CD4-positive, alpha-beta memory T cell (primary cell): ENCODE measurements around the gene MOXD1. TPM values are rescaled to one million over a fixed set of nuclear protein-coding genes. Genes with fewer than 3 reads are reported as not detected.

Source experiments
- CTCF ChIA-PET: fragments of 350-600 bp; sonication (Branson Sonifier 250); formaldehyde crosslinking; loops from one replicate; lab custom pipeline; 2021; ENCODE audit warnings: inconsistent platforms; ENCODE audit not compliant: partially characterized antibody; lab: Charles Lee
- POLR2A ChIA-PET: fragments of 350-600 bp; sonication (Branson Sonifier 250); formaldehyde crosslinking; loops from one replicate; lab custom pipeline; 2021; ENCODE audit not compliant: partially characterized antibody; lab: Charles Lee
- DNase-seq, 5 donors: peaks; one replicate each; pipeline versions ENCODE4 v3.0.0 to v3.0.0-alpha.2; 2020 to 2022; ENCODE audit warnings: mixed read lengths in 1 of 5
- H3K27ac ChIP-seq: one replicate; pipeline ENCODE4 v1.7.0; 2013; ENCODE audit warnings: low read depth, low read length
- H3K27me3 ChIP-seq: 2 replicates; pipeline ENCODE4 v1.7.0; 2013; ENCODE audit warnings: mild to moderate bottlenecking, low read length, moderate library complexity; ENCODE audit not compliant: insufficient read depth
- H3K36me3 ChIP-seq: 2 replicates; pipeline ENCODE4 v1.7.0; 2013; ENCODE audit warnings: mild to moderate bottlenecking, low read length, moderate library complexity; ENCODE audit not compliant: insufficient read depth
- H3K4me1 ChIP-seq: 2 replicates; pipeline ENCODE4 v1.7.0; 2013; ENCODE audit warnings: mild to moderate bottlenecking, low read length, moderate library complexity; ENCODE audit not compliant: insufficient read depth
- H3K4me3 ChIP-seq, 2 donors: one replicate each; pipeline ENCODE4 v1.7.0; 2013; ENCODE audit warnings: low read length in 2 of 2, mild to moderate bottlenecking in 1 of 2
- H3K9me3 ChIP-seq, 2 donors: one replicate each; pipeline ENCODE4 v1.7.0; 2013; ENCODE audit warnings: low read length in 2 of 2, control low read depth in 1 of 2; ENCODE audit not compliant: control insufficient read depth in 1 of 2
- H3K27ac Mint-ChIP-seq, 7 donors: one replicate each; pipeline ENCODE4 v1.8.0; 2020 to 2021; ENCODE audit warnings: mixed read lengths in 7 of 7, mild to moderate bottlenecking in 6 of 7, inconsistent platforms in 3 of 7, moderate library complexity in 3 of 7
- H3K27me3 Mint-ChIP-seq, 2 donors: one replicate each; pipeline ENCODE4 v1.8.0; 2020 to 2021; ENCODE audit warnings: mixed read lengths in 2 of 2
- H3K36me3 Mint-ChIP-seq, 2 donors: one replicate each; pipeline ENCODE4 v1.8.0; 2020 to 2021; ENCODE audit warnings: mixed read lengths in 2 of 2, inconsistent platforms in 1 of 2, mild to moderate bottlenecking in 1 of 2
- H3K4me1 Mint-ChIP-seq, 4 donors: one replicate each; pipeline ENCODE4 v1.8.0; 2020 to 2021; ENCODE audit warnings: mixed read lengths in 4 of 4, mild to moderate bottlenecking in 1 of 4
- H3K4me3 Mint-ChIP-seq, 8 donors: one replicate each; pipeline ENCODE4 v1.8.0; 2020 to 2021; ENCODE audit warnings: mixed read lengths in 8 of 8, mild to moderate bottlenecking in 7 of 8, moderate library complexity in 6 of 8, inconsistent platforms in 3 of 8
- H3K9me3 Mint-ChIP-seq, 8 donors: one replicate each; pipeline ENCODE4 v1.8.0; 2020 to 2021; ENCODE audit warnings: mixed read lengths in 8 of 8, mild to moderate bottlenecking in 5 of 8, inconsistent platforms in 3 of 8, moderate library complexity in 1 of 8
- intact Hi-C: fragments of 100-400 bp; cut with micrococcal nuclease; formaldehyde crosslinking; loops from one replicate; pipeline ENCODE4 v1.15.1; 2023
- polyA plus RNA-seq, 2 donors: library from polyadenylated mRNA; unstranded; fragments of 300-500 nt; fragmentation: Illumina TruSeq; gene quantifications; one replicate each; pipeline ENCODE4 v1.2.3, GENCODE V29; 2021
- total RNA-seq, 2 experiments: library from RNA; stranded (reverse); gene quantifications; one replicate each; pipeline ENCODE4 v1.2.3, GENCODE V29; 2021

The MOXD1 gene
- total and polyA plus RNA-seq, 4 experiments from 2014 or later = not detected

DNA sequence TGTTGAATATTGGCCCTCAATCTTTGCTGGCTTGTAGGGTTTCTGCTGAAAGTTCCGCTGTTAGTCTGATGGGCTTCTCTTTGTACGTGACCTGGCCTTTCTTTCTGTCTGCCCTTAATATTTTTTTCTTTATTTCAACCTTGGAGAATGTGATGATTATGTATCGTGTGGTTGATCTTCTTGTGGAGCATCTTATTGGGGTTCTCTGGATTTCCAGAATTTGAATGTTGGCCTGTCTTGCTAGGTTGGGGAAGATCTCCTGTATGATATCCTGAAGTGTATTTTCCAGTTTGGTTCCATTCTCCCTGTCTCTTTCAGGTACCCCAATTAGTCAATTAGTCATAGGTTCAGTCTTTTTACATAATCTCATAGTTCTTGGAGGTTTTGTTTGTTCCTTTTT lies 22.6 kb upstream of the MOXD1 start:
- Mint-ChIP-seq H3K9me3 (peaks cover 0 to 51% (median 24%) of the 10 kb centered on the region in 8 donors), H3K4me3 (no peak overlapping the region), H3K36me3 (no peaks in the 10 kb centered on the region), H3K27me3 (peaks cover 2 to 6% of the 10 kb centered on the region in 2 donors), H3K4me1 (no peaks in the 10 kb centered on the region), H3K27ac (no peak overlapping the region)
- H3K4me1 ChIP-seq = no peaks in the 10 kb centered on the region
- CTCF ChIA-PET = no interaction called here
- no peak overlapping the region for H3K4me3 ChIP-seq
- DNase-seq = no peak
- intact Hi-C loops = no loop called here
- POLR2A ChIA-PET = no interaction called here
- no peak overlapping the region for H3K27ac ChIP-seq
- H3K27me3 ChIP-seq = no peaks in the 10 kb centered on the region
- H3K9me3 ChIP-seq = no peaks in the 10 kb centered on the region
- no peaks in the 10 kb centered on the region for H3K36me3 ChIP-seq

- Mint-ChIP-seq H3K27me3 (peaks cover 4 to 6% of the 10 kb centered on the region in 2 donors), H3K36me3 (no peaks in the 10 kb centered on the region), H3K4me1 (no peaks in the 10 kb centered on the region), H3K27ac (no peak overlapping the region), H3K9me3 (peaks cover 0 to 41% (median 23%) of the 10 kb centered on the region in 8 donors), H3K4me3 (no peak overlapping the region)
- Histone ChIP-seq H3K27me3 (no peaks in the 10 kb centered on the region), H3K4me1 (no peaks in the 10 kb centered on the region), H3K36me3 (no peaks in the 10 kb centered on the region), H3K9me3 (peaks cover 0 to 3% of the 10 kb centered on the region in 2 donors), H3K27ac (no peak overlapping the region), H3K4me3 (no peak overlapping the region)
- ChIA-PET CTCF (no interaction called here), POLR2A (no interaction called here)
- intact Hi-C loops = no loop called here
- DNase-seq = no peak
Observed at GRCh38 chr6:132418235-132418965, 17.1 kb upstream of the MOXD1 start.

DNA sequence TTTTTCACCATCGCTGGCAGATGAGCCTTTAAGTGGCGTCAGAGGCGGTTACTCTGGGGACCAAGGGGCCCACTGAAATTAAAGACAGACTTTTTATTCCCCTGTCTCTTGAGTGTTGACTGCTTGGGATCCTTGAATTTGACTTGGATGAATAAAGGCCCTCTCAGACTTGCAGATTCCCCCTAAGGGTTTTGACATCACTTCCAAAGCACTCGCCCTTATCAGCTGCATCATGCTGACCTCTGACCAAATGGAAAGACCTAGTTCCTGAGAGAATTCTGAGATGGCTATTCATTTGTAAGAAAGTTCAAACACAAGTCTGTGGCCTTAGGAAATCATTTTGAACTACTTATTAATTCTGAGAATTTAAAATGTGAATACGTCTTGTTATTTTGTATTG lies 13.5 kb upstream of the MOXD1 start:
- Histone ChIP-seq H3K27ac (no peak overlapping the region), H3K27me3 (no peaks in the 10 kb centered on the region), H3K9me3 (peaks cover 0 to 3% of the 10 kb centered on the region in 2 donors), H3K4me3 (no peak overlapping the region), H3K4me1 (no peaks in the 10 kb centered on the region), H3K36me3 (no peaks in the 10 kb centered on the region)
- intact Hi-C loops = no loop called here
- Mint-ChIP-seq H3K9me3 (peaks cover 0 to 11% (median 5%) of the 10 kb centered on the region in 8 donors), H3K27ac (no peak overlapping the region), H3K4me1 (no peaks in the 10 kb centered on the region), H3K4me3 (no peak overlapping the region), H3K36me3 (no peaks in the 10 kb centered on the region), H3K27me3 (peaks cover 4 to 8% of the 10 kb centered on the region in 2 donors)
- no peak for DNase-seq
- ChIA-PET CTCF (no interaction called here), POLR2A (no interaction called here)

- no peaks in the 10 kb centered on the region for H3K27me3 ChIP-seq
- H3K4me1 ChIP-seq = no peaks in the 10 kb centered on the region
- Mint-ChIP-seq H3K4me3 (no peak overlapping the region), H3K4me1 (no peaks in the 10 kb centered on the region), H3K36me3 (no peaks in the 10 kb centered on the region), H3K27me3 (peaks cover 4 to 8% of the 10 kb centered on the region in 2 donors), H3K9me3 (peaks cover 0 to 11% (median 4%) of the 10 kb centered on the region in 8 donors), H3K27ac (no peak overlapping the region)
- DNase-seq = no peak
- no peak overlapping the region for H3K4me3 ChIP-seq
- ChIA-PET CTCF (no interaction called here), POLR2A (no interaction called here)
- intact Hi-C loops = no loop called here
- peaks cover 0 to 3% of the 10 kb centered on the region in 2 donors for H3K9me3 ChIP-seq
- H3K36me3 ChIP-seq = no peaks in the 10 kb centered on the region
- H3K27ac ChIP-seq = no peak overlapping the region
Observed at GRCh38 chr6:132414322-132414721, 13.0 kb upstream of the MOXD1 start.

GRCh38 chr6:132413499-132413802 lies 12.2 kb upstream of the MOXD1 start:
- DNase-seq = no peak
- no peak overlapping the region for H3K27ac Mint-ChIP-seq
- no peak overlapping the region for H3K4me3 Mint-ChIP-seq
- Histone ChIP-seq H3K27ac (no peak overlapping the region), H3K9me3 (peaks cover 0 to 3% of the 10 kb centered on the region in 2 donors), H3K4me1 (no peaks in the 10 kb centered on the region), H3K27me3 (no peaks in the 10 kb centered on the region), H3K36me3 (no peaks in the 10 kb centered on the region), H3K4me3 (no peak overlapping the region)
- CTCF ChIA-PET = no interaction called here
- no peaks in the 10 kb centered on the region for H3K36me3 Mint-ChIP-seq
- H3K27me3 Mint-ChIP-seq = peaks cover 4 to 8% of the 10 kb centered on the region in 2 donors
- POLR2A ChIA-PET = no interaction called here
- H3K9me3 Mint-ChIP-seq = peaks cover 0 to 11% (median 4%) of the 10 kb centered on the region in 8 donors
- H3K4me1 Mint-ChIP-seq = no peaks in the 10 kb centered on the region
- intact Hi-C loops = no loop called here

GRCh38 chr6:132412656-132413498 lies 11.6 kb upstream of the MOXD1 start:
- Mint-ChIP-seq H3K27me3 (peaks cover 4 to 7% of the 10 kb centered on the region in 2 donors), H3K9me3 (peaks cover 0 to 10% (median 3%) of the 10 kb centered on the region in 8 donors), H3K27ac (no peak overlapping the region), H3K4me1 (no peaks in the 10 kb centered on the region), H3K4me3 (no peak overlapping the region), H3K36me3 (no peaks in the 10 kb centered on the region)
- H3K36me3 ChIP-seq = no peaks in the 10 kb centered on the region
- DNase-seq = no peak
- intact Hi-C loops = no loop called here
- POLR2A ChIA-PET = no interaction called here
- CTCF ChIA-PET = no interaction called here
- H3K9me3 ChIP-seq = peaks cover 0 to under 1% of the 10 kb centered on the region in 2 donors
- H3K27ac ChIP-seq = no peak overlapping the region
- H3K27me3 ChIP-seq = no peaks in the 10 kb centered on the region
- no peaks in the 10 kb centered on the region for H3K4me1 ChIP-seq
- no peak overlapping the region for H3K4me3 ChIP-seq

- H3K9me3 ChIP-seq = no peaks in the 10 kb centered on the region
- DNase-seq = no peak
- Mint-ChIP-seq H3K4me3 (no peak overlapping the region), H3K27ac (no peak overlapping the region), H3K9me3 (peaks cover 0 to 3% (median 0%) of the 10 kb centered on the region in 8 donors), H3K27me3 (peaks cover 6% of the 10 kb centered on the region in 2 donors), H3K36me3 (no peaks in the 10 kb centered on the region), H3K4me1 (no peaks in the 10 kb centered on the region)
- H3K27ac ChIP-seq = no peak overlapping the region
- no peaks in the 10 kb centered on the region for H3K4me1 ChIP-seq
- intact Hi-C loops = no loop called here
- no peak overlapping the region for H3K4me3 ChIP-seq
- no peaks in the 10 kb centered on the region for H3K36me3 ChIP-seq
- no peaks in the 10 kb centered on the region for H3K27me3 ChIP-seq
- ChIA-PET POLR2A (no interaction called here), CTCF (no interaction called here)
Observed at GRCh38 chr6:132411296-132411695, 10.0 kb upstream of the MOXD1 start.
